Peyer's patch (tissue), 4 donors: ENCODE results near the gene SSC4D.

Source experiments
- CTCF ChIP-seq, 6 experiments: fragments of 450-650 bp in 4 of 6; fragments of 200-600 bp in 2 of 6; sonication (generic) in 1 of 6; IDR thresholded peaks; one replicate each; pipeline ENCODE4 v1.5.1; 2017 to 2019; ENCODE audit warnings: antibody characterized with exemption in 6 of 6, mild to moderate bottlenecking in 3 of 6, moderate library complexity in 1 of 6
- POLR2A ChIP-seq, 2 donors: fragments of 450-650 bp; IDR thresholded peaks; one replicate each; pipeline ENCODE4 v1.5.1; 2017; ENCODE audit warnings: antibody characterized with exemption in 2 of 2, mild to moderate bottlenecking in 2 of 2, moderate library complexity in 2 of 2

- no peak for TF ChIP-seq CTCF (IDR thresholded peaks at IDR 0.05)
- TF ChIP-seq POLR2A (IDR thresholded peaks at IDR 0.05), result no peak
Observed at GRCh38 chr7:76356115-76356514, 53.4 kb downstream of the SSC4D start.
